MM.1S (cell line): ENCODE measurements around the gene NINL.

Source experiments
- DNase-seq: peaks from one replicate; pipeline ENCODE4 v3.0.0-alpha.2; 2015
- H2AFZ ChIP-seq: fragments of 300-600 bp; sonication (generic); 2 replicates; pipeline ENCODE4 v1.6.0; 2016; ENCODE audit warnings: antibody characterized with exemption, low read length
- H3F3A ChIP-seq: fragments of 300-600 bp; sonication (generic); 2 replicates; pipeline ENCODE4 v1.6.1; 2016; ENCODE audit warnings: mild to moderate bottlenecking, antibody characterized with exemption, low read length, moderate library complexity, mixed read lengths; ENCODE audit not compliant: insufficient read depth
- H3K27ac ChIP-seq: fragments of 300-600 bp; sonication (generic); 2 replicates; pipeline ENCODE4 v1.5.1; 2016; ENCODE audit warnings: mild to moderate bottlenecking, low read length
- H3K27me3 ChIP-seq: fragments of 300-600 bp; sonication (generic); replicated peaks from 2 replicates; pipeline ENCODE4 v1.6.0; 2016; ENCODE audit warnings: low read length; ENCODE audit not compliant: insufficient read depth
- H3K36me3 ChIP-seq: fragments of 300-600 bp; sonication (generic); replicated peaks from 2 replicates; pipeline ENCODE4 v1.6.1; 2016; ENCODE audit warnings: mild to moderate bottlenecking, low read length, mixed read lengths; ENCODE audit not compliant: insufficient read depth
- H3K4me1 ChIP-seq: fragments of 300-600 bp; sonication (generic); 2 replicates; pipeline ENCODE4 v1.6.1; 2016; ENCODE audit warnings: low read length, mixed read lengths
- H3K4me2 ChIP-seq: fragments of 300-600 bp; sonication (generic); 2 replicates; pipeline ENCODE4 v1.6.0; 2016; ENCODE audit warnings: low read depth, low read length
- H3K4me3 ChIP-seq: fragments of 300-600 bp; sonication (generic); 2 replicates; pipeline ENCODE4 v1.5.1; 2016; ENCODE audit warnings: low read length, mixed read lengths
- H3K79me2 ChIP-seq: fragments of 300-600 bp; sonication (generic); 2 replicates; pipeline ENCODE4 v1.6.1; 2016; ENCODE audit warnings: mixed run types, low read length, mixed read lengths
- H3K9ac ChIP-seq: fragments of 300-600 bp; sonication (generic); 2 replicates; pipeline ENCODE4 v1.6.1; 2016; ENCODE audit warnings: low read length, mixed read lengths
- H3K9me2 ChIP-seq: fragments of 300-600 bp; sonication (generic); replicated peaks from 2 replicates; pipeline ENCODE4 v1.6.1; 2016; ENCODE audit warnings: mild to moderate bottlenecking, low read length, mixed read lengths; ENCODE audit not compliant: insufficient read depth
- H3K9me3 ChIP-seq: fragments of 300-600 bp; sonication (generic); replicated peaks from 2 replicates; pipeline ENCODE4 v1.6.1; 2016; ENCODE audit warnings: mild to moderate bottlenecking, low read length, mixed read lengths; ENCODE audit not compliant: insufficient read depth
- H4K20me1 ChIP-seq: fragments of 300-600 bp; sonication (generic); 2 replicates; pipeline ENCODE4 v1.6.1; 2016; ENCODE audit warnings: mild to moderate bottlenecking, low read length, moderate library complexity, mixed read lengths; ENCODE audit not compliant: insufficient read depth
- CTCF ChIP-seq: fragments of 300-600 bp; sonication (generic); IDR thresholded peaks from 2 replicates; pipeline ENCODE4 v1.5.1; 2016; ENCODE audit warnings: antibody characterized with exemption, low read length, mixed read lengths
- EZH2 ChIP-seq: fragments of 300-600 bp; sonication (generic); optimal IDR thresholded peaks from 2 replicates; pipeline ENCODE3; 2017; ENCODE audit warnings: low read depth, mild to moderate bottlenecking, antibody characterized with exemption, low read length, mixed read lengths
- EZH2phosphoT487 ChIP-seq: fragments of 300-600 bp; sonication (generic); IDR thresholded peaks from 2 replicates; pipeline ENCODE4 v1.6.1; 2018; ENCODE audit warnings: antibody characterized with exemption, low read length

Gene NINL

GRCh38 chr20:25457886-25458680 lies 127.2 kb downstream of the NINL start:
- no peaks in the 10 kb centered on the region for H3K36me3 ChIP-seq
- no peaks in the 10 kb centered on the region for H3K9me3 ChIP-seq
- no peak for DNase-seq
- no peaks in the 10 kb centered on the region for H3K79me2 ChIP-seq
- H3K27ac ChIP-seq = no peak overlapping the region
- H3F3A ChIP-seq = no peaks in the 10 kb centered on the region
- no peak for TF ChIP-seq CTCF
- no peak for TF ChIP-seq EZH2
- no peak for TF ChIP-seq EZH2phosphoT487
- no peak overlapping the region for H3K4me3 ChIP-seq
- H3K9me2 ChIP-seq = no peaks in the 10 kb centered on the region
- H3K4me1 ChIP-seq = no peaks in the 10 kb centered on the region
- no peak overlapping the region for H3K4me2 ChIP-seq
- H3K9ac ChIP-seq = no peak overlapping the region
- H2AFZ ChIP-seq = no peak overlapping the region
- no peaks in the 10 kb centered on the region for H3K27me3 ChIP-seq
- H4K20me1 ChIP-seq = no peaks in the 10 kb centered on the region

GRCh38 chr20:25454153-25454900 lies 131.0 kb downstream of the NINL start:
- H3K27me3 ChIP-seq = no peaks in the 10 kb centered on the region
- H3K79me2 ChIP-seq = no peaks in the 10 kb centered on the region
- no peaks in the 10 kb centered on the region for H3K9me3 ChIP-seq
- TF ChIP-seq EZH2phosphoT487 = no peak
- no peak for TF ChIP-seq EZH2
- no peak for TF ChIP-seq CTCF
- no peaks in the 10 kb centered on the region for H4K20me1 ChIP-seq
- H3F3A ChIP-seq = no peaks in the 10 kb centered on the region
- no peak overlapping the region for H3K27ac ChIP-seq
- H3K9me2 ChIP-seq = no peaks in the 10 kb centered on the region
- H3K4me3 ChIP-seq = no peak overlapping the region
- DNase-seq = no peak
- no peak overlapping the region for H2AFZ ChIP-seq
- H3K4me1 ChIP-seq = no peaks in the 10 kb centered on the region
- H3K9ac ChIP-seq = no peak overlapping the region
- H3K36me3 ChIP-seq = no peaks in the 10 kb centered on the region
- H3K4me2 ChIP-seq = no peak overlapping the region

- H3K27ac ChIP-seq = no peak overlapping the region
Observed at GRCh38 chr20:25453035-25453810, 132.1 kb downstream of the NINL start.

More at GRCh38 chr20:25453035-25453810, 132.1 kb downstream of the NINL start:
- TF ChIP-seq EZH2 (no peak), EZH2phosphoT487 (no peak), CTCF (no peak)
- Histone ChIP-seq H3F3A (no peaks in the 10 kb centered on the region), H3K4me1 (no peaks in the 10 kb centered on the region), H3K9me3 (no peaks in the 10 kb centered on the region), H3K4me2 (no peak overlapping the region), H3K79me2 (no peaks in the 10 kb centered on the region), H3K9ac (no peak overlapping the region), H4K20me1 (no peaks in the 10 kb centered on the region), H3K4me3 (no peak overlapping the region), H3K36me3 (no peaks in the 10 kb centered on the region; the same call in 1 of the 2 replicates), H2AFZ (no peak overlapping the region), H3K27me3 (no peaks in the 10 kb centered on the region), H3K9me2 (no peaks in the 10 kb centered on the region)
- DNase-seq = no peak
